MM.1S (cell line): ENCODE data around the gene DBNDD1.

ENCODE experiments used
- CTCF ChIP-seq: fragments of 300-600 bp; sonication (generic); IDR thresholded peaks from 2 replicates; pipeline ENCODE4 v1.5.1; 2016; ENCODE audit warnings: antibody characterized with exemption, low read length, mixed read lengths
- EZH2 ChIP-seq: fragments of 300-600 bp; sonication (generic); optimal IDR thresholded peaks from 2 replicates; pipeline ENCODE3; 2017; ENCODE audit warnings: low read depth, mild to moderate bottlenecking, antibody characterized with exemption, low read length, mixed read lengths
- EZH2phosphoT487 ChIP-seq: fragments of 300-600 bp; sonication (generic); IDR thresholded peaks from 2 replicates; pipeline ENCODE4 v1.6.1; 2018; ENCODE audit warnings: antibody characterized with exemption, low read length

- TF ChIP-seq CTCF = no peak
- no peak for TF ChIP-seq EZH2phosphoT487
- TF ChIP-seq EZH2 = no peak
Observed at GRCh38 chr16:90048737-90049330, 29.6 kb upstream of the DBNDD1 start.
